ENCODE results near the gene GRHL1.

Gene GRHL1

DNA sequence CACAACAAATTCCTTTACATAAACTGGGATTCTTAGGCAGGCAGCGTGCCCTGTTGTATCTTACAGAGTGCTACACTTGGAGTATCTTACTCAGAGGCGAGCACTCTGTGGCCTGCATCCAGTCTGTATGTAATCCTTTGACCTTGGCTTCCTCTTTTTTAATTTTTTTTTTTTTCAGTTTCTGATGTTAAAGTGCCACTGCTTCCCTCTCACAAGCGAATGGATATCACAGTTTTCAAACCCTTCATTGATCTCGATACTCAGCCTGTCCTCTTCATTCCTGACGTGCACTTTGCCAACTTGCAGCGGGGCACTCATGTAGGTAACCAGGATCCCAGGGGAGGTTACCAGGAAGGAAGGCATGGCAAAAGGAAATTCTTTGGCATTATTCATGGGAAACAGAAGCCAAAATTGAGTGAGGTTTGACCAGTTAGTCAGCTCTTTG, 40.4 kb downstream of the GRHL1 start:
- intact Hi-C loops (cut with DNase I) = no loop called here
- DNase-seq = no peak

DNA sequence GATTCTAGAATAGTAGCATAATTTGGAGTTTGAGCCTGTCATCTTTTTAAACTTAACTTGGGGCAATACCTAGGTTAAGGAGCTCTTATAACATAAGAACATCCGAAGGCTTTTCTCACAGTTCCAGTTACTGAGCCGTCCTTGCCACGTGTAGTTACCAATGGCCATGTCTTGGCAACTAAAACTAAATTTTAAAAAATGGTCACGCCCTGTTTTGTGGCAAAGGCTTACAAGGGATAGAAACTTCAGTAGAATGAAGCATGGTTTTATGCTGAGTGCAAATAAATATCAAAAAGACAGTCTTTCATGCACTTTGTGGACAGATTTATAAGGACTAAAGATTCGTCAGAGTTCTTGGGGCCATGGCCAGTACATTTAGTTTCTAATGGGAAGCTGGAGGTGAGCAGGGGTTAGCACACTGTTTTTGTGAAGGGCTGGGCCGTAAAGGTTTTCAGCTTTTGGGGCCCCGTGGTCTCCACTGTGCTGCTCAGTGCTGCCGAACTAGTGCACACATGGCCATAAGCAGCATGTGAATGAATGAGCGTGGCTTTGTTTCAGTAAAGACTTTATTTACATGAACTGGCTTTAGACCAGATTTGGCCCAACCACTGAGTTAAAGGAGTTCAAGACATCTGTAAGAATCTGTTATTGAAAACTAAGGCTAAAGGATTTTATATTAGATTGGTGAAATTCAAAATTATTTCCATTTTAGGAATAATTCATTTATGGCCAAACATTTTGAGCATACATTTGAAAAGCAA, 41.1 kb downstream of the GRHL1 start:
- peak in 1 of 10 donors; percentile 32 for DNase-seq
- intact Hi-C loops (cut with DNase I) = no loop called here

- DNase-seq = no peak
- intact Hi-C loops (cut with DNase I) = no loop called here
Measured at GRCh38 chr2:9993488-9994165, 42.1 kb downstream of the GRHL1 start.

DNA sequence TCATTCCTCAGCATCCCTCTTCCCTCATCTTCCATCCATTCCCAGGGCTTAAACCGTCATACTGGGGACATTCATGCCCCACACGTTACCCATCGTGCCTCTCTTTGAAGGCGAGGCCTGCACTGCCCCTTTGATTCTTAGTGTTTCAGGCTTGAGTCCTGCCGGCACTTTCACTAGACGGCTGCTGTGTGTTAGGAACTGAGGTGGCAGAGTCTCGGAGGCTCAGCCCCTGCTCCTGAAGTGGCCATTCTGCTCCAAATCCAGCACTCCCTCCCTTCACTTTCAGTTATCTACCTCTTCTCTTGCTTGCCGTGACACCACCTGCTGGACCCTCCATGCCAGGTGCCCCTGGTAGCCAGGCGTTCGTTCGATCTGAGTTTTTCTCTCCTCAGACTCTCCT, 43.0 kb downstream of the GRHL1 start:
- intact Hi-C loops (cut with DNase I) = no loop called here
- DNase-seq = no peak

GRCh38 chr2:9995059-9995458, 43.6 kb downstream of the GRHL1 start:
- DNase-seq = no peak
- intact Hi-C loops (cut with DNase I) = no loop called here

DNA sequence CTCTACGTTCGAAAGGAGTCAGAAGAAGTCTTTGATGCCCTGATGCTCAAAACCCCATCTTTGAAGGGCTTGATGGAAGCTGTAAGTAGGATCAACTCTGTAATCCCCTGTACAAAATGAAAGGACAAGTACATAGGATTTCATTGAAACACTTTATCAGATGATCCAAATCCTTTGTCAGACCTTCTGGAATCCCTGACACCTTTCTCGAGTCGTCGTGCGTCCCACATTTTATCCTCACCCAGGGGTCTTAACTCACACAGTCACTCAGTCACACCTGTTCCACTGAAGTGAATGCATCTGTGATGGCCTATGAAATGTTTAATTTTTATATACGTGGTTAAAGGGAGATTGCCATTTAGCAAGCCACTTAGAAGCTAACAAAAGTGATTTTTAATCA, 44.8 kb downstream of the GRHL1 start:
- no peak for DNase-seq
- intact Hi-C loops (cut with DNase I) = no loop called here

DNA sequence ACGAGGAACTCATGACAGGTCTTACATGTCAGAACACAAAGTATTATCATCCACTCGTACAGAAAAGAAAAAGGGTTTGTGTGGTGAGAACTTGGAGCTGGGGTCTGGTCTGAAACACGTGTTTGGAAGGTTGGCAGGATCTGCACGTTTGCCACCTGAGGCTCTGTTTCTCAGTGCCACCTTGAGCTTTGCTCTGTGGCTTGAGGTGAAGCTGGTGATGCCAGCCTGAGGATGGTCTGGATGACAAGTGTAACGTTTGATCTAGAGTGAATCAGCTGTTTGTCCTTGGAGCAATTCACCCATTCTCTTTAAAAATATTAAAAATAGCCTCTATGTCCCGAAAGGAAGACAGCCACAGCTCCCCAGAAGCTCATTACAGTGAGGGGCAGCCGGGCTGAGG, 46.4 kb downstream of the GRHL1 start:
- DNase-seq = peak in 1 of 10 donors; percentile 56
- intact Hi-C loops (cut with DNase I) = no loop called here

DNA sequence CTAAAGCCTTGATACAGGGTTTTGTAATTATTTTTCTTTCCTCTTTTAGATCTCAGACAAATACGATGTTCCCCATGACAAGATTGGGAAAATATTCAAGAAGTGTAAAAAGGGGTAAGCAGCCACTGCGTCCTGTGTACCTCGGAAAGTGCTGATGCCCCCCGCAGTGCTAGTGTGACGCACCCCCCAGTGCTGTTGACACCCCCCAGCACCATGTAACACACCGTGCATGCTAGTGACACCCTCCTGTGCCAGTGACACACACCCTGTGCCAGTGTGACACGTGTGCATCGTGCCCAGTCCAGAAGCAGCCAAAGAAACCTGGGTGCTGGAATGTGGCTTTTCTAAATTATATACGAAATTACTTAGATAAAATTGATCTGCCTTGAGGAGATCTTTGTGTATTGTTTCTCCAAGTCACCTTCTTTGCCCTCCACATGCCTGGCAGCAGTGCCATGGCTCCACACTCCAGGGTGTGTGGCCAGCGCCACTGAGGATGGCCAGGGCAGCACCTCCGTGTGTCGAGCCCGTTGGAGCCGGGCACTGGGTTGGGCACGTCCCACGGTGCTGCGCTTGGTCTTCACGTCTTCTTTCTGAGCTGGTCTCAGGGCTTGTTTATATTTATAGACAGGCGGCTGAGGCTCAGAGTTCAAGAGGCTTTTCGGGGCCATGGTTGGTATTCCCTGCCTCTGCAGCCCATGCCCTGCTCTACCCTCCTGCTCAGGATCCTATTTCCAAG, 47.6 kb downstream of the GRHL1 start:
- intact Hi-C loops (cut with DNase I) = no loop called here
- DNase-seq = peak in 2 of 10 donors; percentile 59 to 64

- intact Hi-C loops (cut with DNase I) = no loop called here
- no peak for DNase-seq
Measured at GRCh38 chr2:9999693-10000092, 48.2 kb downstream of the GRHL1 start.

GRCh38 chr2:10000541-10000940, 49.0 kb downstream of the GRHL1 start:
- DNase-seq = peak in 1 of 10 donors; percentile 24
- intact Hi-C loops (cut with DNase I) = no loop called here

DNA sequence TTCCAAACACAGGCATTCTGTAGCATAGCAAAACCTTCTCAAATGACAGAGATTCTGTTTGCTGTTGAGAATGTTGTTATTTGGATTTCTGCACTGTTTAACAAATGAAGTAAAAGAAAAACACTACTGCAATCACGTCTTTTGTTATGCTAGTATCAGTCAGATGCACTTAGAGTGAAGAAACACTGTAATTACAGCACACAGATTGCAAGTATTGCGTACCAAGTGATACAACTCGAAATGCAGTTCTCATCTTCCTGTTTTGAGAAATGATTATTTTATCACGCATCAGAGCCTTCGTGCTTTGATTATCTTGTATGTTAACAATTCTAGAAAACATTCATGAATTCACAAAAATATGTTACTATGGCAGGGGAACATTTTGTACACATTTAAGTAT, 50.1 kb downstream of the GRHL1 start:
- no peak for DNase-seq
- intact Hi-C loops (cut with DNase I) = no loop called here

- no peak for DNase-seq
- intact Hi-C loops (cut with DNase I) = no loop called here
Measured at GRCh38 chr2:10002109-10002508, 50.6 kb downstream of the GRHL1 start.

DNA sequence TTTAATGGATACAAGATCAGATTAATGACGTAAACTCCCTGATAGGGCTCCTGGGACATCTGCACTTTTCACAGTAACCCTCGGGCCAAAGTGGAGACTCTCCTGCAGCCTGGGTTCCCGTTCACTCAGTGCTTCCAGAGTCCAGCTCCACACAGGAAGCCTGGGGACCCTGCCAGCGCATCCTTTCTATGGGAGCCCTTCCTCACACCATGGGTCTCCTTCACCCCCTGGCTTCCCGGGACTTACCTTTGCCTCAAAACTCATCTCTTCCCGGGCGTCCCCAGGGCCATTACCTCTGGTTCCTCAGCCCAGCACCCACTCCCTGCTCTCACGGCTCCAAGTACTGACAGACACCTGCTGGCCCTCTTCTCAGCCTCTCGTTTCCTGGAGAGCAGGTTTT, 51.2 kb downstream of the GRHL1 start:
- peak in 1 of 10 donors; percentile 61 for DNase-seq
- intact Hi-C loops (cut with DNase I) = no loop called here

DNA sequence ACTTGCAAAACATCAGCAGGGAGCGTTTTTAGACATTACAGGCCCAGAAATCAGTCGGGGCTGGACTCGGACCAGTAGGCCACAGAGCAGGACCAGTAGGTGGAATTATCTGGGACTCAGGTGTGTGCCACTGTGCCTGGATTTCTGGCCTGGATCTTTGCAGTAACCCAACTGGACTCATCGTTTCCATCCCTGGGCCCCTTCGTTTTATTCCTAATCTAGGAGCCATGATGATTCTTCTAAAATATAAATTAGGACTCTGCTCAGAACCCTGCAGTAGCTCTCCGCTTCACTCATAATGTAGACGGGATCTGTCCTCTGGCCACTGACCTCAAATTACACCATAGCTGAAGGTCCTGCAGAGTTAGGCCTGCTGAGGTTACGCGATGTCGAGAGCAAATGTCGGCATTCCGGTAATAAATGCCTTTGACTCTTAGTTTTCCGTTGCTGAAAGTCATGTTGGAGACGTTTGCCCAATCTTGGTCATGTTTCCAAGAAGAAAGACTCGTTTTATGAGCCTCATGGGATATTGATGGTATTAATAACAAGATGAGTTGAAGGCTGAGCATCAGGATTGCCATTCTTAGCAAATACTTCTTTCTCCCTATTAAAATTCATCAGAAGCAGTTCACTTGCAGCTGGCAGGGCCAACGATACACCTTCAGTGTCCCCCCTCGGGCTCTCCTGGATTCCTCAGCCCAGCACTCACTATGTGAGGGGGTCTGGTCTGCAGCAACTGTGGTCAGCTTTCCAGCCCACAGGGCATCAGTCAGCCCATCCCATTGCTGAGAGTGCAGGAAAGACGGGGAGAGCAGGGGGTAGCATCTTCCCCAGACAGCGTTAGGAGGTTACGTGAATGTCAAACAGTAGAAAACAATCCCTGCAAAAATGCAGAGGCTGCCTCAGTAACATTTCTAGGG, 52.0 kb downstream of the GRHL1 start:
- intact Hi-C loops (cut with DNase I) = no loop called here
- peak in 1 of 10 donors; percentile 43 for DNase-seq

DNA sequence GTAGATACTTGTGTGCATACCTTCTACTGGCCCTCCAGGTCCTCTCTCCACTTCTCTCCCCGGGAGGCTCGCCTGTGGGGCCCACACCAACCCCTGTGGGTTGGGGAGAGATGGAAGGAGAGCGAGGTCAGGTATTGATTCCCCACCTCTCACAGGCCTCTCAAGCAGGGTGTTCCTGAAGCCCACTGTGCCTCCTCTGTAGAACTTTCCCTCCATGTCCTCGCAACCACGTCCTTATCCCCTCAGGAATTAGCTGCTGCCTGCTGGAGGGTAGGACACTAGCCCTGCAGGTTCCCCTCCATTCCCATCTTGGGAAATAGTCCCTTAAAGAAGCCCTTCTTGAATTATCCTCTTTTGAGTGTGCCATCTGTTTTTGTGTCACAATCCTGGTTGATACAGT, 52.9 kb downstream of the GRHL1 start:
- intact Hi-C loops (cut with DNase I) = no loop called here
- peak in 1 of 10 donors; percentile 49 for DNase-seq

- no peak for DNase-seq
- intact Hi-C loops (cut with DNase I) = no loop called here
Measured at GRCh38 chr2:10004836-10005235, 53.3 kb downstream of the GRHL1 start.

DNA sequence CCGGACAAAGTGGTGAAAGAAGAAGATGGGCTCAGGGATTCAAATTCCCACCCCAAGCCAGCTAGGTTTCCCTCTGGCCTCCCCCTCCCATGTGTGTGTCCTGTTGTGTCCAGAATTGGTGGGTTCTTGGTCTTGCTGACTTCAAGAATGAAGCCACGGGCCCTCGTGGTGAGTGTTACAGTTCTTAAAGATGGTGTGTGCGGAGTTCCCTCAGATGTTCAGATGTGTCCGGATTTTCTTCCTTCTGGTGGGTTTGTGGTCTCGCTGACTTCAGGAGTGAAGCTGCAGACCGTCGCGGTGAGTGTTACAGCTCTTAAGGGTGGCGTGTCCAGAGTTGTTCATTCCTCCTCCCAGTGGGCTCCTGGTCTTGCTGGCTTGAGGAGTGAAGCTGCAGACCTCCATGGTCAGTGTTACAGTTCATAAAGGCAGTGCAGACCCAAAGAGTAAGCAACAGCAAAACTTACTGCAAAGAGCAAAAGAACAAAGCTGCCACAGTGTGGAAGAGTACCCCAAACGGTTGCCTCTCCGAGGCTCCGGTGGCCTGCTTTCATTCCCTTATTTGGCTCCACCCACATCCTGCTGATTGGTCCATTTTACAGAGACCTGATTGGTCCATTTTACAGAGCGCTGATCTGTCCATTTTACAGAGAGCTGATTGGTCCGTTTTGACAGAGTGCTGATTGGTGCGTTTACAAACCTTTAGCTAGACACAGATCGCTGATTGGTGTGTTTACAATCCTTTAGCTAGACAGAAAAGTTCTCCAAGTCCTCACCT, 54.2 kb downstream of the GRHL1 start:
- intact Hi-C loops (cut with DNase I) = no loop called here
- DNase-seq = peak in 1 of 10 donors; percentile 19

GRCh38 chr2:10006236-10007161, 55.0 kb downstream of the GRHL1 start:
- peak in 4 of 10 donors; percentile 8 to 86 (median 82) for DNase-seq
- intact Hi-C loops (cut with DNase I) = no loop called here
